GM12878 (cell line): ENCODE data around the gene MDH1B. TPM values are rescaled to one million over a fixed set of nuclear protein-coding genes. Genes with fewer than 3 reads are reported as not detected.

ENCODE experiments used
- ATAC-seq: fragments of 200-7000 bp; cut with Tn5 transposase; 3 replicates; pipeline ENCODE4 v1.9.1; 2020; ENCODE audit warnings: mild to moderate bottlenecking, moderate library complexity
- BruUV-seq: library from RNA; stranded (reverse); fragments of 400-500 nt; replicated peaks from 2 replicates; lab custom pipeline; 2021; lab: Mats Ljungman, UMichigan
- CTCF ChIA-PET: fragments of 300-600 bp; sonication (Branson Sonifier 250); formaldehyde crosslinking; extraction: SDS; loops from one replicate; lab custom pipeline; 2021; ENCODE audit warnings: inconsistent platforms; lab: Yijun Ruan, JAX
- POLR2A ChIA-PET: fragments of 350-600 bp; formaldehyde crosslinking; extraction: SDS; loops from one replicate; lab custom pipeline; 2021; ENCODE audit warnings: inconsistent platforms; lab: Charles Lee
- RAD21 ChIA-PET: fragments of 300-600 bp; sonication (Branson Sonifier 250); formaldehyde crosslinking; loops from one replicate; lab custom pipeline; 2023; ENCODE audit warnings: antibody characterized with exemption; ENCODE audit not compliant: unreplicated experiment; lab: Charles Lee
- SMC1A ChIA-PET: fragments of 300-600 bp; sonication (Branson Sonifier 250); formaldehyde crosslinking; loops from one replicate; lab custom pipeline; 2023; ENCODE audit not compliant: unreplicated experiment, uncharacterized antibody; lab: Charles Lee
- DNase-seq: peaks from one replicate; pipeline ENCODE4 v3.0.0-alpha.2; 2011; ENCODE audit warnings: low read depth, low spot score
- FAIRE-seq: peaks from 3 replicates; lab custom pipeline; 2011; peaks lifted over from hg19 to GRCh38; lab: Jason Lieb, UNC
- H2AFZ ChIP-seq: 2 replicates; pipeline ENCODE4 v1.6.0; 2011; ENCODE audit warnings: low read depth, low read length, control low read depth; ENCODE audit not compliant: control insufficient read depth
- H3K27ac ChIP-seq: 2 replicates; pipeline ENCODE4 v1.5.1; 2011; ENCODE audit warnings: control low read depth; ENCODE audit not compliant: control insufficient read depth, insufficient read depth
- H3K27me3 ChIP-seq, 2 experiments: replicated peaks in 1 of 2; 2 replicates each; pipeline versions ENCODE4 v1.6.0 to v1.6.1; 2011; ENCODE audit warnings: low read length in 1 of 2; ENCODE audit not compliant: control insufficient read depth in 2 of 2, insufficient read depth in 2 of 2
- H3K36me3 ChIP-seq, 2 experiments: 2 replicates each; pipeline ENCODE4 v1.5.1; 2011; ENCODE audit warnings: low read length in 1 of 2; ENCODE audit not compliant: control insufficient read depth in 2 of 2, insufficient read depth in 2 of 2
- H3K4me1 ChIP-seq: 2 replicates; pipeline ENCODE4 v1.6.1; 2011; ENCODE audit warnings: mild to moderate bottlenecking, low read length, moderate library complexity, mixed read lengths; ENCODE audit not compliant: control insufficient read depth, insufficient read depth
- H3K4me2 ChIP-seq: 2 replicates; pipeline ENCODE4 v1.6.0; 2011; ENCODE audit warnings: control low read depth; ENCODE audit not compliant: control insufficient read depth, insufficient read depth
- H3K4me3 ChIP-seq: fragments of 200-600 bp; sonication (generic); 2 replicates; pipeline ENCODE4 v1.5.1; 2016
- H3K79me2 ChIP-seq: 2 replicates; pipeline ENCODE4 v1.6.0; 2011; ENCODE audit warnings: low read length; ENCODE audit not compliant: control insufficient read depth, insufficient read depth
- H3K9ac ChIP-seq: 2 replicates; pipeline ENCODE4 v1.8.0; 2011; ENCODE audit warnings: low read length, control low read depth, mixed read lengths; ENCODE audit not compliant: control insufficient read depth, insufficient read depth
- H3K9me3 ChIP-seq: replicated peaks from 3 replicates; pipeline ENCODE4 v1.5.1; 2011; ENCODE audit warnings: mild to moderate bottlenecking, low read length; ENCODE audit not compliant: control insufficient read depth, insufficient read depth
- H4K20me1 ChIP-seq: 2 replicates; pipeline ENCODE4 v1.6.0; 2011; ENCODE audit not compliant: control insufficient read depth, insufficient read depth
- BHLHE40 ChIP-seq, 2 experiments: fragments of 450-650 bp in 1 of 2; IDR thresholded peaks; 2 replicates each; pipeline ENCODE4 v1.6.1; 2011 to 2017; ENCODE audit warnings: low read depth in 2 of 2, borderline replicate concordance in 1 of 2, improper control_type of control experiment in 1 of 2, low read length in 1 of 2, mild to moderate bottlenecking in 1 of 2
- BMI1 ChIP-seq: fragments of 450-650 bp; IDR thresholded peaks from 2 replicates; pipeline ENCODE4 v1.6.1; 2016; ENCODE audit warnings: mild to moderate bottlenecking, moderate library complexity, borderline replicate concordance
- CBX5 ChIP-seq: sonication (generic); IDR thresholded peaks from 2 replicates; pipeline ENCODE4 v1.6.1; 2016; ENCODE audit warnings: low read depth, moderate library complexity, mild to moderate bottlenecking, inconsistent platforms
- ETV6 ChIP-seq, 2 experiments: fragments of 450-650 bp in 1 of 2; IDR thresholded peaks in 1 of 2; conservative IDR thresholded peaks in 1 of 2; 2 replicates each; pipeline ENCODE4 v1.6.1; 2014; ENCODE audit warnings: antibody characterized with exemption in 1 of 2, borderline replicate concordance in 1 of 2, low read depth in 1 of 2, mild to moderate bottlenecking in 1 of 2, moderate library complexity in 1 of 2
- FOXM1 ChIP-seq: IDR thresholded peaks from 2 replicates; pipeline ENCODE4 v1.6.1; 2012; ENCODE audit warnings: low read depth, mild to moderate bottlenecking, inconsistent platforms, low read length, moderate library complexity
- IKZF2 ChIP-seq, 2 experiments: fragments of 450-650 bp; IDR thresholded peaks; 2 replicates each; pipeline ENCODE4 v1.6.1; 2017; ENCODE audit warnings: mild to moderate bottlenecking in 2 of 2, moderate library complexity in 2 of 2
- KDM1A ChIP-seq: fragments of 200-600 bp; sonication (generic); IDR thresholded peaks from 2 replicates; pipeline ENCODE4 v1.6.1; 2016; ENCODE audit warnings: borderline replicate concordance
- MTA3 ChIP-seq: IDR thresholded peaks from 2 replicates; pipeline ENCODE4 v1.6.1; 2012; ENCODE audit warnings: low read length, inconsistent platforms, borderline replicate concordance
- MYC ChIP-seq: IDR thresholded peaks from 2 replicates; pipeline ENCODE4 v1.6.1; 2011; ENCODE audit warnings: mild to moderate bottlenecking, low read length, moderate library complexity, inconsistent platforms; ENCODE audit not compliant: insufficient read depth, insufficient replicate concordance, insufficient read length, severe bottlenecking
- NR2C2 ChIP-seq: IDR thresholded peaks from 2 replicates; pipeline ENCODE4 v1.6.1; 2011; ENCODE audit warnings: borderline replicate concordance, low read depth; ENCODE audit not compliant: control insufficient read depth, insufficient read length
- NR2F1 ChIP-seq: fragments of 450-650 bp; conservative IDR thresholded peaks from 2 replicates; pipeline ENCODE4 v1.6.1; 2017; ENCODE audit warnings: mild to moderate bottlenecking
- TBL1XR1 ChIP-seq: IDR thresholded peaks from 2 replicates; pipeline ENCODE4 v1.6.1; 2012; ENCODE audit warnings: low read depth, low read length, improper control_type of control experiment
- YBX1 ChIP-seq: fragments of 450-650 bp; IDR thresholded peaks from 2 replicates; pipeline ENCODE4 v1.6.1; 2016; ENCODE audit warnings: antibody characterized with exemption
- ZNF24 ChIP-seq: fragments of 450-650 bp; IDR thresholded peaks from 2 replicates; pipeline ENCODE4 v1.6.1; 2017; ENCODE audit warnings: antibody characterized with exemption, mild to moderate bottlenecking
- WGBS: methylation state at CpG from one replicate; pipeline ENCODE4 v1.1.6; 2016; ENCODE audit warnings: low lambda C conversion rate; ENCODE audit not compliant: insufficient replicate concordance, insufficient coverage; ENCODE audit errors: missing lambda C conversion rate; 5-methylcytosine and 5-hydroxymethylcytosine counted together
- in situ Hi-C: fragments of 300-500 bp; cut with MboI; formaldehyde crosslinking; loops from 9 replicates; pipeline ENCODE4 v1.14.3; 2018; ENCODE audit warnings: mixed read lengths
- intact Hi-C: fragments of 100-400 bp; cut with micrococcal nuclease; formaldehyde crosslinking; loops from one replicate; pipeline ENCODE4 v1.14.2; 2022; ENCODE audit not compliant: unreplicated experiment
- polyA plus RNA-seq, 11 experiments: library from polyadenylated mRNA; depleted of rRNA in 4 of 11; unstranded in 6 of 11; stranded (reverse) in 5 of 11; fragments of >200 nt; fragmentation: Nextera tagmentation in 4 of 11; fragmentation: Illumina TruSeq in 1 of 11; extraction: Ambion mirVana in 4 of 11; extraction: Trizol in 1 of 11; gene quantifications; 1 replicate in 1 of 11; 2 replicates in 10 of 11; pipeline versions ENCODE4 v1.2.1 to v1.2.3, GENCODE V29; 2011 to 2016; ENCODE audit warnings: inconsistent platforms in 2 of 11, missing spikeins in 2 of 11, low read depth in 1 of 11
- total RNA-seq, 4 experiments: library from RNA; depleted of rRNA in 3 of 4; stranded (reverse); fragments of >200 nt in 3 of 4; fragmentation: Illumina TruSeq in 1 of 4; extraction: Trizol in 1 of 4; gene quantifications; 2 replicates each; pipeline versions ENCODE4 v1.2.1 to v1.2.3, GENCODE V29; 2013 to 2021
- TF ChIP-seq, protein P1 (sequence below): fragments of 450-650 bp; IDR thresholded peaks from 2 replicates; pipeline ENCODE4 v1.6.1; 2016; ENCODE audit warnings: mild to moderate bottlenecking
- TF ChIP-seq, protein P2 (sequence below): fragments of 450-650 bp; IDR thresholded peaks from 2 replicates; pipeline ENCODE4 v1.6.1; 2017; ENCODE audit warnings: low read depth, mild to moderate bottlenecking, moderate library complexity
- TF ChIP-seq, protein P3 (sequence below): fragments of 150-350 bp; IDR thresholded peaks from 2 replicates; pipeline ENCODE4 v1.6.1; 2014; ENCODE audit warnings: mild to moderate bottlenecking, low read depth, low read length
- TF ChIP-seq, protein P4 (sequence below): IDR thresholded peaks from 2 replicates; pipeline ENCODE4 v1.6.1; 2012; ENCODE audit warnings: low read depth, low read length, improper control_type of control experiment

Gene MDH1B
- total and polyA plus RNA-seq, 10 of the 15 experiments (the other 5 are each of a cell fraction or from before 2014, with no cell fraction given) = 0.47 to 1.6 (median 0.98) TPM

DNA sequence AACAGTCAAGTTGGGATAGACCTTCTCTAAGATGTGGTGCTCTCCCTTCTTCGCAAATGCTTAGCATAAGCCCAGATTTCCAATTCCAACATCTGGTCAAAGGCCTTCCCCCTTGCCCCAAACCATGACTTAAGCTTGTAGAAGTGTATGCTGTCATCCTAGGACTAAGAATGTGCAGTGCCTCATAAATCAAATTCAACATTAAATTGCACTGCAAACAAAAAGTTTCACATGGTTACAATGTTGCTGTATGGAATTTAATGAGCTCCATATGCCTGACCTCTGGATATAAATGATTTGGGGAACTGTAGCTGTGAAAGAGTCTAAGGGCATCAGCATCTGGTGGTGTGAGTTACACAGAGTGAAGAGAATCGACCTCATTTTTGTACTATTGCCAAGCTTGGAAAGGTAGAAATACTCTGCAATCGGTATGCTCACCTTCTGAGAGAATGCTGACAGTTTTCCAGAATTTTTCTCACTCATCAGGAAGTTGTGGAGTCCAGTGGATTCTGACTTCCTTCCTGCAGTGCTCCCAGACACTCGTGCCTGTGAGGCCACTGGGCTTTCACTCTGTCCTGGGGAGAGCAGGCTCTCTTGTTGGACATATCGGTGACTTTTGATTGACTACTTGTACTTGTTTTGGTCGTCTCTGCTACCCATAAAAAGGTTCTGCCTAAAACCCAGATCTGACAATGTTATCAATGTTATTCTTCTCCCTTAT lies 40.9 kb upstream of the MDH1B start:
- in situ Hi-C loops (no loop called here), intact Hi-C loops (loop anchor here (10.0 kb wide), 2 partner anchors 269 to 549 kb away; no protein-coding TSS in a partner anchor)
- Histone ChIP-seq H3K4me1 (no peaks in the 10 kb centered on the region), H3K4me3 (no peak overlapping the region), H4K20me1 (no peaks in the 10 kb centered on the region), H3K27me3 (no peaks in the 10 kb centered on the region), H3K4me2 (no peak overlapping the region), H3K36me3 (no peaks in the 10 kb centered on the region), H3K9me3 (no peaks in the 10 kb centered on the region), H3K27ac (no peak overlapping the region), H3K9ac (no peak overlapping the region), H3K79me2 (no peaks in the 10 kb centered on the region), H2AFZ (no peak overlapping the region)
- ChIA-PET RAD21 (interaction anchor here (0.9 kb wide), 1 partner anchor 9 kb away, joined by 3 read pairs; no protein-coding TSS in a partner anchor), SMC1A (no interaction called here), POLR2A (interaction anchor here (0.7 kb wide), 1 partner anchor 179 kb away, joined by 3 read pairs; no protein-coding TSS in a partner anchor), CTCF (interaction anchor here (0.6 to 1.0 kb wide), 2 partner anchors 32 to 187 kb away, joined by 3 to 4 read pairs; no protein-coding TSS in a partner anchor)
- ATAC-seq (no peak), FAIRE-seq (no peak), DNase-seq (no peak)
- BruUV-seq = no TSS peak
- TF ChIP-seq YBX1 (no peak), KDM1A (no peak), FOXM1 (no peak), BMI1 (no peak), TBL1XR1 (no peak), MYC (no peak), ZNF24 (no peak), BHLHE40 (IDR thresholded peaks at IDR 0.05; ENCODE audit: borderline replicate concordance in 1 of 2, low read depth in 2 of 2, low read length in 1 of 2) (no peak), NR2F1 (no peak), MTA3 (no peak), IKZF2 (IDR thresholded peaks at IDR 0.05) (no peak), NR2C2 (no peak), CBX5 (no peak), ETV6 (conservative IDR thresholded peaks at IDR 0.05 in 1 of 2, IDR thresholded peaks at IDR 0.05 in 1 of 2; ENCODE audit: borderline replicate concordance in 1 of 2, low read depth in 1 of 2) (no peak)
- TF ChIP-seq, protein P1, sequence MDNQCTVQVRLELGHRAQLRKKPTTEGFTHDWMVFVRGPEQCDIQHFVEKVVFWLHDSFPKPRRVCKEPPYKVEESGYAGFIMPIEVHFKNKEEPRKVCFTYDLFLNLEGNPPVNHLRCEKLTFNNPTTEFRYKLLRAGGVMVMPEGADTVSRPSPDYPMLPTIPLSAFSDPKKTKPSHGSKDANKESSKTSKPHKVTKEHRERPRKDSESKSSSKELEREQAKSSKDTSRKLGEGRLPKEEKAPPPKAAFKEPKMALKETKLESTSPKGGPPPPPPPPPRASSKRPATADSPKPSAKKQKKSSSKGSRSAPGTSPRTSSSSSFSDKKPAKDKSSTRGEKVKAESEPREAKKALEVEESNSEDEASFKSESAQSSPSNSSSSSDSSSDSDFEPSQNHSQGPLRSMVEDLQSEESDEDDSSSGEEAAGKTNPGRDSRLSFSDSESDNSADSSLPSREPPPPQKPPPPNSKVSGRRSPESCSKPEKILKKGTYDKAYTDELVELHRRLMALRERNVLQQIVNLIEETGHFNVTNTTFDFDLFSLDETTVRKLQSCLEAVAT = no peak
- TF ChIP-seq, protein P2, sequence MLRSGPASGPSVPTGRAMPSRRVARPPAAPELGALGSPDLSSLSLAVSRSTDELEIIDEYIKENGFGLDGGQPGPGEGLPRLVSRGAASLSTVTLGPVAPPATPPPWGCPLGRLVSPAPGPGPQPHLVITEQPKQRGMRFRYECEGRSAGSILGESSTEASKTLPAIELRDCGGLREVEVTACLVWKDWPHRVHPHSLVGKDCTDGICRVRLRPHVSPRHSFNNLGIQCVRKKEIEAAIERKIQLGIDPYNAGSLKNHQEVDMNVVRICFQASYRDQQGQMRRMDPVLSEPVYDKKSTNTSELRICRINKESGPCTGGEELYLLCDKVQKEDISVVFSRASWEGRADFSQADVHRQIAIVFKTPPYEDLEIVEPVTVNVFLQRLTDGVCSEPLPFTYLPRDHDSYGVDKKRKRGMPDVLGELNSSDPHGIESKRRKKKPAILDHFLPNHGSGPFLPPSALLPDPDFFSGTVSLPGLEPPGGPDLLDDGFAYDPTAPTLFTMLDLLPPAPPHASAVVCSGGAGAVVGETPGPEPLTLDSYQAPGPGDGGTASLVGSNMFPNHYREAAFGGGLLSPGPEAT = no peak
- TF ChIP-seq, protein P3, sequence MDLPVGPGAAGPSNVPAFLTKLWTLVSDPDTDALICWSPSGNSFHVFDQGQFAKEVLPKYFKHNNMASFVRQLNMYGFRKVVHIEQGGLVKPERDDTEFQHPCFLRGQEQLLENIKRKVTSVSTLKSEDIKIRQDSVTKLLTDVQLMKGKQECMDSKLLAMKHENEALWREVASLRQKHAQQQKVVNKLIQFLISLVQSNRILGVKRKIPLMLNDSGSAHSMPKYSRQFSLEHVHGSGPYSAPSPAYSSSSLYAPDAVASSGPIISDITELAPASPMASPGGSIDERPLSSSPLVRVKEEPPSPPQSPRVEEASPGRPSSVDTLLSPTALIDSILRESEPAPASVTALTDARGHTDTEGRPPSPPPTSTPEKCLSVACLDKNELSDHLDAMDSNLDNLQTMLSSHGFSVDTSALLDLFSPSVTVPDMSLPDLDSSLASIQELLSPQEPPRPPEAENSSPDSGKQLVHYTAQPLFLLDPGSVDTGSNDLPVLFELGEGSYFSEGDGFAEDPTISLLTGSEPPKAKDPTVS = no peak
- TF ChIP-seq, protein P4, sequence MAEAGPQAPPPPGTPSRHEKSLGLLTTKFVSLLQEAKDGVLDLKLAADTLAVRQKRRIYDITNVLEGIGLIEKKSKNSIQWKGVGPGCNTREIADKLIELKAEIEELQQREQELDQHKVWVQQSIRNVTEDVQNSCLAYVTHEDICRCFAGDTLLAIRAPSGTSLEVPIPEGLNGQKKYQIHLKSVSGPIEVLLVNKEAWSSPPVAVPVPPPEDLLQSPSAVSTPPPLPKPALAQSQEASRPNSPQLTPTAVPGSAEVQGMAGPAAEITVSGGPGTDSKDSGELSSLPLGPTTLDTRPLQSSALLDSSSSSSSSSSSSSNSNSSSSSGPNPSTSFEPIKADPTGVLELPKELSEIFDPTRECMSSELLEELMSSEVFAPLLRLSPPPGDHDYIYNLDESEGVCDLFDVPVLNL = no peak
- WGBS = 67% methylated on average over 6 of the region's 6 CpGs
